Left lung (tissue), 10 donors: ENCODE measurements around the gene ANGPT4. TPM values are rescaled to one million over a fixed set of nuclear protein-coding genes. Genes with fewer than 3 reads are reported as not detected.

Experiments
- ATAC-seq: fragments of 200-7000 bp; cut with Tn5 transposase; one replicate; pipeline ENCODE4 v1.9.1; 2020; ENCODE audit warnings: moderate library complexity
- DNase-seq, 4 donors: peaks; one replicate each; pipeline ENCODE4 v3.0.0-alpha.2; 2013 to 2020
- H3K27ac ChIP-seq, 2 donors: fragments of 200-600 bp; sonication (generic) in 1 of 2; one replicate each; pipeline versions ENCODE4 v1.5.0 to v1.8.0; 2020 to 2021
- H3K27me3 ChIP-seq, 2 donors: fragments of 200-600 bp; sonication (generic) in 1 of 2; one replicate each; pipeline versions ENCODE4 v1.5.0 to v1.8.0; 2020 to 2021
- H3K36me3 ChIP-seq, 2 donors: fragments of 200-600 bp; sonication (generic) in 1 of 2; one replicate each; pipeline versions ENCODE4 v1.5.0 to v1.8.0; 2020 to 2021
- H3K4me1 ChIP-seq, 2 donors: fragments of 200-600 bp; one replicate each; pipeline ENCODE4 v1.8.0; 2021
- H3K4me3 ChIP-seq, 2 donors: fragments of 200-600 bp; sonication (generic) in 1 of 2; one replicate each; pipeline versions ENCODE4 v1.5.0 to v1.8.0; 2020 to 2021; ENCODE audit warnings: mild to moderate bottlenecking in 1 of 2
- H3K9me3 ChIP-seq, 2 donors: fragments of 200-600 bp; sonication (generic) in 1 of 2; one replicate each; pipeline versions ENCODE4 v1.5.0 to v1.8.0; 2020 to 2021
- CTCF ChIP-seq, 2 donors: fragments of 200-600 bp; sonication (generic) in 1 of 2; IDR thresholded peaks; one replicate each; pipeline versions ENCODE4 v1.5.0 to v1.8.0; 2021; ENCODE audit warnings: antibody characterized with exemption in 2 of 2
- intact Hi-C, 2 donors: fragments of 100-400 bp; cut with DNase I; formaldehyde crosslinking; loops; one replicate each; pipeline versions ENCODE4 v1.11.2 to v1.14.2; 2022
- polyA plus RNA-seq, 6 donors: library from polyadenylated mRNA; unstranded; fragments of 120-200 nt; gene quantifications; one replicate each; pipeline ENCODE4 v1.2.1, GENCODE V29; 2013; ENCODE audit not compliant: insufficient read length in 6 of 6
- total RNA-seq, 2 donors: library from RNA; stranded (reverse); fragmentation: NEBNext Ultra II Directional; extraction: Animal tissue kit (Norgen Biotek cat#: 25700); gene quantifications; one replicate each; pipeline ENCODE4 v1.2.1, GENCODE V29; 2021
- donor health status: DM: no; HTN: yes; CAD: no.
- donor health status: DM: no; HTN: no; CAD: no.

The ANGPT4 gene
- total and polyA plus RNA-seq, 8 donors: 0.06 to 0.20 (median 0.10) TPM

DNA sequence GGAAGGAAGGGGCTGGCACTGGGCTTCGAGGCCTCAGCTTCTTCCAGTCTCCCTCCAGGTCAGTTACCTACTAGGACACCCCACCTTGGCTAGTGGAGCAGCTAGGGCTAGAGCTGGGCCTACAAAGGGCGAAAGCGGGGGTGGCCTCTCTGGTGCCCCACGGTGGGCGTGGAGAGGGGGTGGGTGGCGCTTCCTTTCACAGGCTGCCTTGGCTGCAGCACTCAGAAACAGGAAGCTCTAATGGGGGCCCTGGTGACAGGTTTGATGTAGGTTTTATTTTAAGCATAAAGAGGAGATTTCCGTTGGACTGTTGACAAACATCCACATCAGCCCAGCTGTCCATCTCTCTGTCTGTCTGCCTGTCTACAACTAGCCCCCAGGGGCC is 69.2 kb downstream of the ANGPT4 start:
- peaks cover 7 to 56% of the 10 kb centered on the region in 2 donors for H3K4me1 ChIP-seq
- no peak for ATAC-seq

GRCh38 chr20:845941-846893 is 69.9 kb downstream of the ANGPT4 start:
- intact Hi-C loops: no loop called here
- TF ChIP-seq CTCF (IDR thresholded peaks at IDR 0.05): no peak
- ATAC-seq (no peak), DNase-seq (no peak)
- Histone ChIP-seq H3K4me3 (peak overlapping the region in 1 of 2 donors; percentile 41), H3K36me3 (peaks cover 0 to 8% of the 10 kb centered on the region in 2 donors), H3K4me1 (peaks cover 12 to 63% of the 10 kb centered on the region in 2 donors), H3K27ac (peak overlapping the region in 1 of 2 donors; percentile 28), H3K27me3 (peaks cover 0 to 21% of the 10 kb centered on the region in 2 donors), H3K9me3 (no peaks in the 10 kb centered on the region)

More for the DNA sequence above, 69.2 kb downstream of the ANGPT4 start:
- TF ChIP-seq CTCF (IDR thresholded peaks at IDR 0.05): no peak
- peak overlapping the region in 1 of 2 donors; percentile 8 for H3K4me3 ChIP-seq
- DNase-seq: peak in 1 of 4 donors; percentile 80
- intact Hi-C loops: no loop called here
- peaks cover 0 to 14% of the 10 kb centered on the region in 2 donors for H3K27me3 ChIP-seq
- no peaks in the 10 kb centered on the region for H3K9me3 ChIP-seq
- H3K36me3 ChIP-seq: peaks cover 0 to 8% of the 10 kb centered on the region in 2 donors
- H3K27ac ChIP-seq: peak overlapping the region in 1 of 2 donors; percentile 23

DNA sequence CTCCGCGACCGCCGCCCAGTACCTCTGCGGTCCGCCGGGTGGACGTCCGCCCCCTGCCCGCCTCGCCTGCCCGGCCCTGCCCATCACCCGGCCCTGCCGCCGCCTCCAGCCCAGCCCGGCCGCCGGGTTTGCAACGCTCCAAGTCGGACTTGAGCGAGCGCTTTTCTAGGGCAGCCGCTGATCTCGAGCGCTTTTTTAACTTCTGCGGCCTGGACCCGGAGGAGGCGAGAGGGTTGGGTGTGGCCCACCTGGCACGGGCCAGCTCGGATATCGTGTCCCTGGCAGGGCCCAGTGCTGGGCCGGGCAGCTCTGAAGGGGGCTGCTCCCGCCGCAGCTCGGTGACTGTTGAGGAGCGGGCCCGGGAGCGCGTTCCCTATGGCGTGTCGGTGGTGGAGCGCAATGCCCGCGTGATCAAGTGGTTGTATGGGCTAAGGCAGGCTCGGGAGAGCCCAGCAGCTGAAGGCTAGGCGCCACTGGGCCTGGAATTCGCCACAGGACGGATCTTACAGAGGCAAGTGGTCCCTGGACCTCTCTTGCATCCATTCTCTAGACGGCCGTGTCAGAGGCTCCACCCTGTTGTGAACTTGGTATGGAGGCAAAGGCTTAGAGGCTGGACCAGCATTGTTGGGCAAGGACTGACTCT is 70.8 kb downstream of the ANGPT4 start:
- peaks cover 0 to 26% of the 10 kb centered on the region in 2 donors for H3K27me3 ChIP-seq
- H3K4me3 ChIP-seq: peak overlapping the region in 1 of 2 donors; percentile 41
- ATAC-seq (no peak), DNase-seq (peak in 1 of 4 donors; percentile 84)
- H3K36me3 ChIP-seq: peaks cover 0 to 8% of the 10 kb centered on the region in 2 donors
- peaks cover 12 to 69% of the 10 kb centered on the region in 2 donors for H3K4me1 ChIP-seq
- intact Hi-C loops: no loop called here
- H3K9me3 ChIP-seq: no peaks in the 10 kb centered on the region
- no peak for TF ChIP-seq CTCF (IDR thresholded peaks at IDR 0.05)
- peak overlapping the region in 1 of 2 donors; percentile 28 for H3K27ac ChIP-seq

DNA sequence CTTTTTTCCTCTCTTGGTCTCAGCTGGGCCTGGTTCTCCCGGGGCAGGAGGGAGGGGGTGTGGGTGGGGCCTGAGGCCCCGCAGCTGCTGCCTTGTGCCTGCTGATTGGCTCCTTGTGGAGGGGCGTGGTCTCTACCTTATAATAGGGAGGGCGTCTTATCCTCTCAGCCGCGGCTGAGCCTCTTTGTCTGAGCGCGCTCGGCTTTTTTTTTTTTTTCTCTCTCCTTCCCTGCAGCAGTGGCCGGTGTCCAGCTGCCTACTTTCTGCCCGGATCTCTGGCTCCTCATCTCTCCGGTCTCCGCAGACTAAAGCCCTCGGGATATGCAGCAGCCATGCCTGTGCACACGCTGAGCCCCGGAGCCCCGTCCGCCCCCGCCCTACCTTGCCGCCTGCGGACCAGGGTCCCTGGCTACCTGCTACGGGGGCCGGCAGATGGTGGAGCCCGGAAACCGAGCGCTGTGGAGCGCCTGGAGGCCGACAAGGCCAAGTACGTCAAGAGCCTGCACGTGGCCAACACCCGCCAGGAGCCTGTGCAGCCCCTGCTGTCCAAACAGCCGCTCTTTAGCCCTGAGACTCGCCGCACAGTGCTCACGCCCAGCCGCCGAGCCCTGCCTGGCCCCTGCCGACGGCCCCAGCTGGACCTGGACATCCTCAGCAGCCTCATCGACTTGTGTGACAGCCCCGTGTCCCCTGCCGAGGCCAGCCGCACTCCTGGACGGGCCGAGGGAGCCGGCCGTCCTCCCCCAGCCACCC is 71.5 kb downstream of the ANGPT4 start:
- Histone ChIP-seq H3K4me1 (peaks cover 12 to 69% of the 10 kb centered on the region in 2 donors), H3K27ac (peak overlapping the region; percentile 2 to 25), H3K4me3 (peak overlapping the region; percentile 5 to 41), H3K36me3 (peaks cover 0 to 8% of the 10 kb centered on the region in 2 donors), H3K27me3 (peaks cover 0 to 26% of the 10 kb centered on the region in 2 donors), H3K9me3 (no peaks in the 10 kb centered on the region)
- DNase-seq (peak; percentile 85 to 97 (median 95)), ATAC-seq (peak; percentile 93)
- intact Hi-C loops: no loop called here
- TF ChIP-seq CTCF (IDR thresholded peaks at IDR 0.05): no peak
